K562 (cell line): ENCODE results near the gene GATA6. TPM values are rescaled to one million over a fixed set of nuclear protein-coding genes. Genes with fewer than 3 reads are reported as not detected.

Experiments
- ATAC-seq: fragments of 200-7000 bp; cut with Tn5 transposase; 3 replicates; pipeline ENCODE4 v1.9.1; 2020; ENCODE audit warnings: moderate library complexity
- BruUV-seq: library from RNA; stranded (reverse); fragments of 400-500 nt; replicated peaks from 2 replicates; lab custom pipeline; 2021; lab: Mats Ljungman, UMichigan
- CTCF ChIA-PET: fragments of 300-600 bp; formaldehyde crosslinking; extraction: SDS; loops from one replicate; lab custom pipeline; 2021; ENCODE audit warnings: low intra/inter-chr PET ratio; lab: Yijun Ruan, JAX
- POLR2A ChIA-PET: fragments of 300-600, 350-650 bp; sonication (Branson Sonifier 250); formaldehyde crosslinking; extraction: SDS; loops from one replicate; lab custom pipeline; 2021; ENCODE audit warnings: antibody characterized with exemption, inconsistent platforms; lab: Yijun Ruan, JAX
- DNase-seq, 4 experiments: peaks; one replicate each; pipeline versions ENCODE4 v3.0.0 to v3.0.0-alpha.2; 2011 to 2018; ENCODE audit warnings: low spot score in 3 of 4, mixed read lengths in 3 of 4; ENCODE audit errors: extremely low read depth in 1 of 4
- FAIRE-seq: peaks from 2 replicates; lab custom pipeline; 2011; peaks lifted over from hg19 to GRCh38; lab: Jason Lieb, UNC
- H2AFZ ChIP-seq: 2 replicates; pipeline ENCODE4 v1.6.0; 2011; ENCODE audit warnings: low read depth, low read length, control low read depth, inconsistent platforms
- H3K27ac ChIP-seq: fragments of 200-600 bp; 3 replicates; pipeline ENCODE4 v1.8.0; 2011; ENCODE audit warnings: low read depth, mild to moderate bottlenecking, control low read depth, inconsistent platforms, low read length, moderate library complexity, mixed read lengths; ENCODE audit errors: extremely low read depth
- H3K27me3 ChIP-seq, 2 experiments: fragments of 300-600 bp in 1 of 2; 2 replicates in 1 of 2; 3 replicates in 1 of 2; pipeline versions ENCODE4 v1.6.0 to v1.8.0; 2011; ENCODE audit warnings: inconsistent platforms in 2 of 2, low read length in 2 of 2, mild to moderate bottlenecking in 1 of 2, mixed read lengths in 1 of 2, moderate library complexity in 1 of 2; ENCODE audit not compliant: control insufficient read depth in 2 of 2, insufficient read depth in 2 of 2
- H3K36me3 ChIP-seq: fragments of 300-600 bp; 3 replicates; pipeline ENCODE4 v1.8.0; 2011; ENCODE audit warnings: mild to moderate bottlenecking, low read length, inconsistent platforms; ENCODE audit not compliant: control insufficient read depth, insufficient read depth
- H3K4me1 ChIP-seq, 2 experiments: fragments of 200-600 bp in 1 of 2; replicated peaks in 1 of 2; 2 replicates in 1 of 2; 3 replicates in 1 of 2; pipeline versions ENCODE4 v1.5.1 to v1.8.0; 2011; ENCODE audit warnings: inconsistent platforms in 2 of 2, low read length in 2 of 2, mild to moderate bottlenecking in 1 of 2, mixed read lengths in 1 of 2, moderate library complexity in 1 of 2; ENCODE audit not compliant: control insufficient read depth in 2 of 2, insufficient read depth in 2 of 2
- H3K4me2 ChIP-seq: 2 replicates; pipeline ENCODE4 v1.6.1; 2011; ENCODE audit warnings: low read length, control low read depth, inconsistent platforms, mixed read lengths; ENCODE audit not compliant: insufficient read depth
- H3K4me3 ChIP-seq: fragments of 200-600 bp; sonication (generic), shearing (Covaris generic); 2 replicates; pipeline ENCODE4 v1.5.1; 2016; ENCODE audit warnings: control low read depth, inconsistent platforms
- H3K79me2 ChIP-seq: fragments of 200-600 bp; 3 replicates; pipeline ENCODE4 v1.8.0; 2011; ENCODE audit warnings: low read length, inconsistent platforms; ENCODE audit not compliant: control insufficient read depth, insufficient read depth
- H3K9ac ChIP-seq, 2 experiments: 2 replicates each; pipeline versions ENCODE4 v1.6.0 to v1.6.1; 2011; ENCODE audit warnings: low read depth in 2 of 2, low read length in 2 of 2, control low read depth in 1 of 2, inconsistent platforms in 1 of 2, mild to moderate bottlenecking in 1 of 2, mixed read lengths in 1 of 2; ENCODE audit not compliant: insufficient read depth in 1 of 2
- H3K9me1 ChIP-seq: one replicate; pipeline ENCODE4 v1.6.0; 2011; ENCODE audit warnings: inconsistent platforms, mild to moderate bottlenecking, low read length, moderate library complexity; ENCODE audit not compliant: control insufficient read depth, insufficient read depth
- H3K9me3 ChIP-seq: replicated peaks from 2 replicates; pipeline ENCODE4 v1.5.1; 2011; ENCODE audit warnings: low read depth, low read length, inconsistent platforms; ENCODE audit not compliant: control insufficient read depth, insufficient read depth
- H4K20me1 ChIP-seq: replicated peaks from 2 replicates; pipeline ENCODE4 v1.6.1; 2011; ENCODE audit warnings: low read length, inconsistent platforms, mixed read lengths; ENCODE audit not compliant: control insufficient read depth, insufficient read depth
- ETV1 ChIP-seq: fragments of 450-650 bp; conservative IDR thresholded peaks from 2 replicates; pipeline ENCODE4 v1.6.1; 2016; ENCODE audit warnings: missing genetic modification characterization, control low read depth, low read depth, missing compliant biosample characterization
- FUS ChIP-seq: fragments of 200-400 bp; formaldehyde crosslinking; optimal IDR thresholded peaks from 2 replicates; pipeline ENCODE3; 2017; ENCODE audit warnings: low read depth, low read length
- NR1H2 ChIP-seq: sonication (generic); formaldehyde crosslinking; IDR thresholded peaks from 2 replicates; pipeline ENCODE4 v1.4.0; 2020; ENCODE audit warnings: mild to moderate bottlenecking, missing genetic modification reagents
- PRMT5 ChIP-seq: sonication (generic); formaldehyde crosslinking; IDR thresholded peaks from 2 replicates; pipeline ENCODE4 v1.5.0; 2020; ENCODE audit warnings: missing genetic modification reagents
- TAF9B ChIP-seq: fragments of 450-650 bp; IDR thresholded peaks from 2 replicates; pipeline ENCODE4 v1.6.1; 2018; ENCODE audit warnings: mild to moderate bottlenecking; ENCODE audit not compliant: partially characterized antibody
- TEAD1 ChIP-seq, 2 experiments: fragments of 450-650 bp in 1 of 2; sonication (generic) in 1 of 2; formaldehyde crosslinking; IDR thresholded peaks; 2 replicates each; pipeline versions ENCODE4 v1.4.0 to v1.8.0; 2020 to 2022; ENCODE audit warnings: mild to moderate bottlenecking in 2 of 2, missing genetic modification reagents in 1 of 2
- ZNF184 ChIP-seq: sonication (generic); formaldehyde crosslinking; IDR thresholded peaks from 2 replicates; pipeline ENCODE4 v1.5.0; 2020; ENCODE audit warnings: missing genetic modification reagents
- ZNF76 ChIP-seq: fragments of 250-450 bp; sonication (Bioruptor Pico); IDR thresholded peaks from 2 replicates; pipeline ENCODE4 v1.4.0; 2020; ENCODE audit warnings: mild to moderate bottlenecking, moderate library complexity, borderline replicate concordance
- WGBS: fragments of 100-300 bp; shearing (Covaris generic); methylation state at CpG from one replicate; pipeline ENCODE4 v1.1.6; 2016; ENCODE audit warnings: low coverage, mixed read lengths; ENCODE audit not compliant: insufficient coverage; ENCODE audit errors: missing lambda C conversion rate; 5-methylcytosine and 5-hydroxymethylcytosine counted together
- in situ Hi-C: fragments of 300-500 bp; cut with MboI; formaldehyde crosslinking; loops from 4 replicates; pipeline ENCODE4 v1.15.0; 2018; ENCODE audit warnings: inconsistent platforms, mixed read lengths
- intact Hi-C: fragments of 100-400 bp; cut with micrococcal nuclease; formaldehyde crosslinking; loops from 2 replicates; pipeline ENCODE4 v1.14.2; 2022
- polyA plus RNA-seq, 8 experiments: library from polyadenylated mRNA; depleted of rRNA in 4 of 8; stranded (reverse) in 5 of 8; unstranded in 3 of 8; fragments of >200 nt; fragmentation: Nextera tagmentation in 2 of 8; fragmentation: Illumina TruSeq in 1 of 8; extraction: Ambion mirVana in 2 of 8; extraction: Trizol in 1 of 8; gene quantifications; 2 replicates each; pipeline versions ENCODE4 v1.2.1 to v1.2.3, GENCODE V29; 2011 to 2014; ENCODE audit warnings: inconsistent platforms in 1 of 8, missing spikeins in 1 of 8
- total RNA-seq, 7 experiments: library from RNA; depleted of rRNA in 6 of 7; stranded (reverse); fragments of >200 nt in 6 of 7; fragmentation: Illumina TruSeq in 2 of 7; extraction: Trizol in 2 of 7; gene quantifications; 2 replicates each; pipeline versions ENCODE4 v1.2.1 to v1.2.3, GENCODE V29; 2011 to 2021; ENCODE audit warnings: low replicate concordance in 1 of 7
- TF ChIP-seq, protein P1 (sequence below), 2 experiments: fragments of 450-650 bp; IDR thresholded peaks; 2 replicates each; pipeline ENCODE4 v1.6.1; 2018; ENCODE audit warnings: mild to moderate bottlenecking in 2 of 2, low read depth in 1 of 2; ENCODE audit not compliant: partially characterized antibody in 2 of 2
- TF ChIP-seq, protein P2 (sequence below): fragments of 250-450 bp; sonication (Bioruptor Pico); IDR thresholded peaks from 2 replicates; pipeline ENCODE4 v1.5.0; 2021; ENCODE audit warnings: mild to moderate bottlenecking, moderate library complexity
- TF ChIP-seq, protein P3 (sequence below), 3 experiments: fragments of 200-800 bp in 1 of 3; fragments of 250-450 bp in 1 of 3; fragments of 450-650 bp in 1 of 3; sonication (Bioruptor Pico) in 1 of 3; sonication (Bioruptor generic) in 1 of 3; formaldehyde crosslinking in 1 of 3; IDR thresholded peaks; 2 replicates each; pipeline versions ENCODE4 v1.6.1 to v1.8.0; 2016 to 2022; ENCODE audit warnings: mild to moderate bottlenecking in 2 of 3, missing genetic modification characterization in 2 of 3, missing compliant biosample characterization in 1 of 3, moderate library complexity in 1 of 3

GATA6 gene
- total and polyA plus RNA-seq, 9 of the 15 experiments (the other 6 are each of a cell fraction or from before 2014, with no cell fraction given) = 0.01 to 0.24 (median 0.16) TPM; not detected in 5

DNA sequence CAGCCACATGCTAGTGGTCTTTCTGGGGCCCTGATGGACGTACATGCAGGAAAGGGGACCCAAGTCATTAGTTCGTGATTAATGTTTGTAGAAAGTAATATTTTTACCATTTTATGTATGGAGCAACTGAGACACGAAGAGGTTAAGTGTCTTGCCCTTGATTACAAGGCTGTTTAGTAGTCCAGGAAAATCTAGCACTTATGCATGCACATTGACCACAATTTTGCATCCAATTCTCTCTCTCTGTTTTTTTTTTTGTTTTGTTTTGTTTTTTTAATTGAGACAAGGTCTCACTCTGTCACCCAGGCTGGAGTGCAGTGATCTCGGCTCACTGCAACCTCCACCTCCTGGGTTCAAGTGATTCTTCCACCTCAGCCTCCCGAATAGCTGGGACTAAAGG lies 8.3 kb upstream of the GATA6 start:
- H3K79me2 ChIP-seq = no peaks in the 10 kb centered on the region
- H3K4me1 ChIP-seq = 0 out of 5 replicates have a peak, but pooled peaks cover 0 to 5% of the 10 kb centered on the region in 2 experiments
- H2AFZ ChIP-seq = no peak overlapping the region
- no peaks in the 10 kb centered on the region; the same call in 1 of the 2 replicates for H4K20me1 ChIP-seq
- no peak overlapping the region for H3K27ac ChIP-seq
- ATAC-seq (no peak), DNase-seq (no peak), FAIRE-seq (no peak)
- H3K4me3 ChIP-seq = no peak overlapping the region
- no peaks in the 10 kb centered on the region for H3K9me1 ChIP-seq
- no peaks in the 10 kb centered on the region for H3K36me3 ChIP-seq
- in situ Hi-C loops = no loop called here
- ChIA-PET CTCF (no interaction called here), POLR2A (no interaction called here)
- peaks cover 35 to 37% of the 10 kb centered on the region in 2 experiments; a peak in 4 of 5 replicates for H3K27me3 ChIP-seq
- H3K9me3 ChIP-seq = no peaks in the 10 kb centered on the region
- H3K9ac ChIP-seq = no peak overlapping the region
- WGBS = 1% methylated on average over 5 of the region's 5 CpGs
- no TSS peak for BruUV-seq
- no peak overlapping the region for H3K4me2 ChIP-seq
- intact Hi-C loops = no loop called here
- TF ChIP-seq FUS (no peak), ETV1 (tag) (no peak), NR1H2 (no peak), TAF9B (no peak), ZNF76 (CRISPR knock-in tag) (no peak), TEAD1 (CRISPR knock-in tag; IDR thresholded peaks at IDR 0.05) (no peak), ZNF184 (no peak), PRMT5 (CRISPR knock-in tag) (no peak)
- TF ChIP-seq, protein P1, sequence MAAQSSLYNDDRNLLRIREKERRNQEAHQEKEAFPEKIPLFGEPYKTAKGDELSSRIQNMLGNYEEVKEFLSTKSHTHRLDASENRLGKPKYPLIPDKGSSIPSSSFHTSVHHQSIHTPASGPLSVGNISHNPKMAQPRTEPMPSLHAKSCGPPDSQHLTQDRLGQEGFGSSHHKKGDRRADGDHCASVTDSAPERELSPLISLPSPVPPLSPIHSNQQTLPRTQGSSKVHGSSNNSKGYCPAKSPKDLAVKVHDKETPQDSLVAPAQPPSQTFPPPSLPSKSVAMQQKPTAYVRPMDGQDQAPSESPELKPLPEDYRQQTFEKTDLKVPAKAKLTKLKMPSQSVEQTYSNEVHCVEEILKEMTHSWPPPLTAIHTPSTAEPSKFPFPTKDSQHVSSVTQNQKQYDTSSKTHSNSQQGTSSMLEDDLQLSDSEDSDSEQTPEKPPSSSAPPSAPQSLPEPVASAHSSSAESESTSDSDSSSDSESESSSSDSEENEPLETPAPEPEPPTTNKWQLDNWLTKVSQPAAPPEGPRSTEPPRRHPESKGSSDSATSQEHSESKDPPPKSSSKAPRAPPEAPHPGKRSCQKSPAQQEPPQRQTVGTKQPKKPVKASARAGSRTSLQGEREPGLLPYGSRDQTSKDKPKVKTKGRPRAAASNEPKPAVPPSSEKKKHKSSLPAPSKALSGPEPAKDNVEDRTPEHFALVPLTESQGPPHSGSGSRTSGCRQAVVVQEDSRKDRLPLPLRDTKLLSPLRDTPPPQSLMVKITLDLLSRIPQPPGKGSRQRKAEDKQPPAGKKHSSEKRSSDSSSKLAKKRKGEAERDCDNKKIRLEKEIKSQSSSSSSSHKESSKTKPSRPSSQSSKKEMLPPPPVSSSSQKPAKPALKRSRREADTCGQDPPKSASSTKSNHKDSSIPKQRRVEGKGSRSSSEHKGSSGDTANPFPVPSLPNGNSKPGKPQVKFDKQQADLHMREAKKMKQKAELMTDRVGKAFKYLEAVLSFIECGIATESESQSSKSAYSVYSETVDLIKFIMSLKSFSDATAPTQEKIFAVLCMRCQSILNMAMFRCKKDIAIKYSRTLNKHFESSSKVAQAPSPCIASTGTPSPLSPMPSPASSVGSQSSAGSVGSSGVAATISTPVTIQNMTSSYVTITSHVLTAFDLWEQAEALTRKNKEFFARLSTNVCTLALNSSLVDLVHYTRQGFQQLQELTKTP (IDR thresholded peaks at IDR 0.05; ENCODE audit: low read depth in 1 of 2, partially characterized antibody in 2 of 2) = no peak
- TF ChIP-seq, protein P2, sequence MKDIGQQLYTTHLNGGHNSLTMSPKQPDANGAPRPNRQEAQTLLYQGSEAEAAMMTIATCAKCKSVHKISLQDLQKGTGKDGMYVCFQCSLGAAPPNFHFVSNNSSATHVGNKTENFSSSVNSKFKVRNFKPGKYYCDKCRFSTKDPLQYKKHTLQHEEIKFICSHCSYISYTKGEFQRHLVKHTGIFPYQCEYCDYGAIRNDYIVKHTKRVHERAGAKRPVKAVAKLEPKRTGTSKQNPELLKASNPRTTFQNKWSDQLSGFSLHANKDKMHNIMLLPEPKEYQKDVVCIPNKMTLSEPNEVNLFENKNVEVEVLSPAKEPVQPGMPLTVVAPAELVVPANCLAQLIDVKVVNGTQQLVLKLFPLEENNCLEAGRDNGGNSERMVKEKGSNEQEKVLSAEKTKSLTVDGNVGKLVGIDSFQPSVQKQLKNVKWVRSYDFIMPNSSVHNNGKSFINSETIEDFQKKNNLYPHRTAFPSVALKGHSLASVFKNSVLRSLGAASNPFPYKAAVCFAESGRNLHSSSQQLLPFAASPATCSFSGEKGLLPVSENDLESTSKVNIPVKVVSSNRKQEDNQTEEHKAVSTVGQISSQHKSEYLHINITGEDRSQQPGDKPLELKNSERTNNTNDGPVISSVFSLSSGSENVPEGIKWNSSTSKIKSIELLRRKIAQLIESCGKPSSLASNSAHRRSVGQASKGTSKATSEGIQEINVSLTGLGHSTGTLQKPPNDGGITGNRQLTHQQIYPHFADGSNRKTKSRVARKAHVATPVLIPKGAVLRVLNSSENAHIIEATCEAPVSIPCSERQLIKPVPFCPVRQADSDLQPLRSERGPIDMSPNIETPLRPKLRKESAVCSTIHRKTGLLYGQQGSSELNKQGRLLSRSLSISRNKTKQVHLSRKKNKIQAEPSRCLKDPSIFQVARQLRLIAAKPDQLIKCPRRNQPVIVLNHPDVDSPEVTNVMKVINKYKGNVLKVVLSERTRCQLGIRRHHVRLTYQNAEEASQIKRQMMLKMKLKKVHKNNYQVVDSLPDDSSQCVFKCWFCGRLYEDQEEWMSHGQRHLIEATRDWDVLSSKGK (CRISPR knock-in tag) = no peak
- TF ChIP-seq, protein P3, sequence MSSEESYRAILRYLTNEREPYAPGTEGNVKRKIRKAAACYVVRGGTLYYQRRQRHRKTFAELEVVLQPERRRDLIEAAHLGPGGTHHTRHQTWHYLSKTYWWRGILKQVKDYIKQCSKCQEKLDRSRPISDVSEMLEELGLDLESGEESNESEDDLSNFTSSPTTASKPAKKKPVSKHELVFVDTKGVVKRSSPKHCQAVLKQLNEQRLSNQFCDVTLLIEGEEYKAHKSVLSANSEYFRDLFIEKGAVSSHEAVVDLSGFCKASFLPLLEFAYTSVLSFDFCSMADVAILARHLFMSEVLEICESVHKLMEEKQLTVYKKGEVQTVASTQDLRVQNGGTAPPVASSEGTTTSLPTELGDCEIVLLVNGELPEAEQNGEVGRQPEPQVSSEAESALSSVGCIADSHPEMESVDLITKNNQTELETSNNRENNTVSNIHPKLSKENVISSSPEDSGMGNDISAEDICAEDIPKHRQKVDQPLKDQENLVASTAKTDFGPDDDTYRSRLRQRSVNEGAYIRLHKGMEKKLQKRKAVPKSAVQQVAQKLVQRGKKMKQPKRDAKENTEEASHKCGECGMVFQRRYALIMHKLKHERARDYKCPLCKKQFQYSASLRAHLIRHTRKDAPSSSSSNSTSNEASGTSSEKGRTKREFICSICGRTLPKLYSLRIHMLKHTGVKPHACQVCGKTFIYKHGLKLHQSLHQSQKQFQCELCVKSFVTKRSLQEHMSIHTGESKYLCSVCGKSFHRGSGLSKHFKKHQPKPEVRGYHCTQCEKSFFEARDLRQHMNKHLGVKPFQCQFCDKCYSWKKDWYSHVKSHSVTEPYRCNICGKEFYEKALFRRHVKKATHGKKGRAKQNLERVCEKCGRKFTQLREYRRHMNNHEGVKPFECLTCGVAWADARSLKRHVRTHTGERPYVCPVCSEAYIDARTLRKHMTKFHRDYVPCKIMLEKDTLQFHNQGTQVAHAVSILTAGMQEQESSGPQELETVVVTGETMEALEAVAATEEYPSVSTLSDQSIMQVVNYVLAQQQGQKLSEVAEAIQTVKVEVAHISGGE (CRISPR knock-in tag; IDR thresholded peaks at IDR 0.05) = no peak
